ENCODE data around the gene PLCL1. TPM values are rescaled to one million over a fixed set of nuclear protein-coding genes. Genes with fewer than 3 reads are reported as not detected.

Gene PLCL1
- total RNA-seq, 3 donors from 2014 or later (not counting 1 experiment from before 2014, with no cell fraction given) = 0.86 to 2.8 (median 1.1) TPM

DNA sequence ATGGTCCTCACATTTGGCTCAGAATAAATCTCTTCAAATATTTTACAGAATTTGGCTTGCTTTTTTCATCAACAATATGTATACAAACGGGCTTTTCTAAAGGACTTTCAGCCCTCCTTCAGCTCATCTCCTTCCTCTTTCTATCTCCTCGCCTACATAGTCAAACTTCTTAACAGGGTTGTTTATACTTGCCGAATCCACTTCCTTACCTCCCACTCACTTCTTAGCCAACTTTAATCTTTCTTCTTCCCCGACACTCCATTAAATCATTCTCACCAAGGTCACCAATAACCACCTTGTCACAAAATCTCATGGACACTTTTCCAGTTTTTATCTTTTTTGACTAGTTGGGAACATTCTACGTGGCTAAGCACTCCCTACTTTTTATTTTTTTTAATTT is 325.2 kb downstream of the PLCL1 start:
- no peaks in the 10 kb centered on the region for H3K4me1 Mint-ChIP-seq

DNA sequence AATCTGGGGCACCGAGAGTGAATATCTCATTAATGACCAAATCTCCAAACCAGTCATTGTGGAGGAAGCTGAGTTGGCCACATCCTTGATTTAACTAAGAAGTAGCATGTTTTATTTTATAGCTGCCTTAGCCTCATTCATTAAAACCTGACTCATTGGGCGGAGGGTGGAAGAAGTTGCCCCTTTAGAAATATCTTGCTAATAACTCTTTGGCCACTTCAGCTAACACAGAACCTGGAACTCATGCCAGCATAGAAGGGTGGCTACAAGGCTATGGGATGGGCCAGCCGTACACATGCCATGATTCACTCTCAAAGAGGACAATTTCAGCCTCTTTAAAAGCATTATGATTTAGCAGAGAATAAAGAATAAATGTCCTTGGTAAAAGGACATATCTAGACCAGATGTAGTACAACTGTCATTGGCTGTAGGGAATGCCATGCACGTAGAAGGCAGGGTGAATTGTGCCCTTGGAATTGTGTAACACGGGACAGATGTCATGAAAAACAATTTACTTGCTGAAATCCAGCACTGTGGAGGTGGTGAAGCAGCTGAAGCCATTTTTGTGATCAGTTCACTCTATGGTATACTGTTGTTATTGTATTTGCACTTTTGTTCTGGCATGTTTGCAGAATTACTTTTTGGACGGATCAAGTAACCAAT is 330.0 kb downstream of the PLCL1 start:
- no peak overlapping the region for H3K27ac Mint-ChIP-seq
- 91% methylated on average over 5 of the region's 6 CpGs for WGBS (ENCODE audit: insufficient coverage)
- intact Hi-C loops (cut with micrococcal nuclease) = no loop called here
- H3K4me3 Mint-ChIP-seq = no peak overlapping the region
- ATAC-seq = no peak
- DNase-seq = no peak
- no peaks in the 10 kb centered on the region for H3K36me3 ChIP-seq (ENCODE audit: control insufficient read depth, insufficient read depth, low read length)
- H3K27me3 Mint-ChIP-seq (ENCODE audit: low read depth in 2 of 2) = peaks cover 0 to 14% of the 10 kb centered on the region in 2 donors
- no peaks in the 10 kb centered on the region for H3K9me3 Mint-ChIP-seq
- no peak overlapping the region for H3K4me3 ChIP-seq (ENCODE audit: low read length)
- no peak overlapping the region for H3K27ac ChIP-seq (ENCODE audit: low read length)
- no peaks in the 10 kb centered on the region for H3K9me3 ChIP-seq (ENCODE audit: control insufficient read depth, insufficient read depth, low read length)
- H3K4me1 Mint-ChIP-seq = no peaks in the 10 kb centered on the region
- TF ChIP-seq, protein P1, sequence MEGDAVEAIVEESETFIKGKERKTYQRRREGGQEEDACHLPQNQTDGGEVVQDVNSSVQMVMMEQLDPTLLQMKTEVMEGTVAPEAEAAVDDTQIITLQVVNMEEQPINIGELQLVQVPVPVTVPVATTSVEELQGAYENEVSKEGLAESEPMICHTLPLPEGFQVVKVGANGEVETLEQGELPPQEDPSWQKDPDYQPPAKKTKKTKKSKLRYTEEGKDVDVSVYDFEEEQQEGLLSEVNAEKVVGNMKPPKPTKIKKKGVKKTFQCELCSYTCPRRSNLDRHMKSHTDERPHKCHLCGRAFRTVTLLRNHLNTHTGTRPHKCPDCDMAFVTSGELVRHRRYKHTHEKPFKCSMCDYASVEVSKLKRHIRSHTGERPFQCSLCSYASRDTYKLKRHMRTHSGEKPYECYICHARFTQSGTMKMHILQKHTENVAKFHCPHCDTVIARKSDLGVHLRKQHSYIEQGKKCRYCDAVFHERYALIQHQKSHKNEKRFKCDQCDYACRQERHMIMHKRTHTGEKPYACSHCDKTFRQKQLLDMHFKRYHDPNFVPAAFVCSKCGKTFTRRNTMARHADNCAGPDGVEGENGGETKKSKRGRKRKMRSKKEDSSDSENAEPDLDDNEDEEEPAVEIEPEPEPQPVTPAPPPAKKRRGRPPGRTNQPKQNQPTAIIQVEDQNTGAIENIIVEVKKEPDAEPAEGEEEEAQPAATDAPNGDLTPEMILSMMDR (IDR thresholded peaks at IDR 0.05) = no peak
- H3K4me1 ChIP-seq (ENCODE audit: control insufficient read depth, insufficient read depth, low read length) = no peaks in the 10 kb centered on the region
- H3K27me3 ChIP-seq (ENCODE audit: control insufficient read depth, insufficient read depth, low read length) = no peaks in the 10 kb centered on the region
- no peaks in the 10 kb centered on the region for H3K36me3 Mint-ChIP-seq

More for the DNA sequence above, 325.2 kb downstream of the PLCL1 start:
- H3K27me3 Mint-ChIP-seq (ENCODE audit: low read depth in 2 of 2) = peaks cover 0 to 14% of the 10 kb centered on the region in 2 donors
- TF ChIP-seq, protein P1 (IDR thresholded peaks at IDR 0.05) = no peak
- no peaks in the 10 kb centered on the region for H3K9me3 Mint-ChIP-seq
- Histone ChIP-seq H3K27me3 (ENCODE audit: control insufficient read depth, insufficient read depth, low read length) (no peaks in the 10 kb centered on the region), H3K4me1 (ENCODE audit: control insufficient read depth, insufficient read depth, low read length) (no peaks in the 10 kb centered on the region), H3K36me3 (ENCODE audit: control insufficient read depth, insufficient read depth, low read length) (no peaks in the 10 kb centered on the region), H3K9me3 (ENCODE audit: control insufficient read depth, insufficient read depth, low read length) (no peaks in the 10 kb centered on the region), H3K27ac (ENCODE audit: low read length) (no peak overlapping the region), H3K4me3 (ENCODE audit: low read length) (no peak overlapping the region)
- intact Hi-C loops (cut with micrococcal nuclease) = loop anchor here (5.0 kb wide), 1 partner anchor 422 kb away; the partner anchor contains the start of gene MARS2
- H3K4me3 Mint-ChIP-seq = no peak overlapping the region
- H3K36me3 Mint-ChIP-seq = no peaks in the 10 kb centered on the region
- no peak for ATAC-seq
- H3K27ac Mint-ChIP-seq = no peak overlapping the region
- no peak for DNase-seq
- WGBS (ENCODE audit: insufficient coverage) = 59% methylated on average over 5 of the region's 5 CpGs

DNA sequence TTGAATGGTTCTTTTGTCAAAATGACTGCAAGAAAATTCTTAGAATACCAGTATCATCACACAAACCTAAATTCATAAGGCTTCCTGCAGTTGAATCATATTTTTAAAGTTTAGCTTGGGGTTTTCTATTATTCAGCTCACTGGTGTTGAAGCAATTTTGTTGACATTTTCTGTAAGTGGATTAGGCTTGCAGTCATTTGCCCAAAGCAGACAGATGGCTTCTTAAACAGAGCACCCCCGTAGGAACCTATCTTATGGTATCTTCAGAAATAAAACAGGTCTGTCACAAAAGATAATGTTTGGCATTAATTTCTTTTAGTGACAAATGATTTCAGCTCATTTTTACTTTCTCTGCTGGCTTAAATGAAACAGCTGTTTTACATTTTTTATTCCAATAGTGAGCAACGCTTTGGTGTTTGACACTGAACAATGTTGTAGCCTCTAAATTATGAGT is 331.1 kb downstream of the PLCL1 start:
- H3K4me3 Mint-ChIP-seq = no peak overlapping the region
- ATAC-seq (no peak), DNase-seq (no peak)
- no peaks in the 10 kb centered on the region for H3K4me1 Mint-ChIP-seq
- H3K27ac ChIP-seq (ENCODE audit: low read length) = no peak overlapping the region
- no peaks in the 10 kb centered on the region for H3K27me3 ChIP-seq (ENCODE audit: control insufficient read depth, insufficient read depth, low read length)
- WGBS (ENCODE audit: insufficient coverage) = 91% methylated on average over 2 of the region's 2 CpGs
- intact Hi-C loops (cut with micrococcal nuclease) = no loop called here
- no peaks in the 10 kb centered on the region for H3K9me3 ChIP-seq (ENCODE audit: control insufficient read depth, insufficient read depth, low read length)
- H3K36me3 ChIP-seq (ENCODE audit: control insufficient read depth, insufficient read depth, low read length) = no peaks in the 10 kb centered on the region
- H3K9me3 Mint-ChIP-seq = no peaks in the 10 kb centered on the region
- H3K4me3 ChIP-seq (ENCODE audit: low read length) = no peak overlapping the region
- peaks cover 0 to 10% of the 10 kb centered on the region in 2 donors for H3K27me3 Mint-ChIP-seq (ENCODE audit: low read depth in 2 of 2)
- H3K36me3 Mint-ChIP-seq = no peaks in the 10 kb centered on the region
- TF ChIP-seq, protein P1 (IDR thresholded peaks at IDR 0.05) = no peak
- no peak overlapping the region for H3K27ac Mint-ChIP-seq
- no peaks in the 10 kb centered on the region for H3K4me1 ChIP-seq (ENCODE audit: control insufficient read depth, insufficient read depth, low read length)

- H3K4me1 Mint-ChIP-seq = no peaks in the 10 kb centered on the region
- WGBS (ENCODE audit: insufficient coverage) = no CpG with 5 or more reads among the region's 2 CpGs
- no peaks in the 10 kb centered on the region for H3K9me3 Mint-ChIP-seq
- ATAC-seq (no peak), DNase-seq (no peak)
- intact Hi-C loops (cut with micrococcal nuclease) = no loop called here
- no peaks in the 10 kb centered on the region for H3K36me3 Mint-ChIP-seq
- no peaks in the 10 kb centered on the region for H3K27me3 ChIP-seq (ENCODE audit: control insufficient read depth, insufficient read depth, low read length)
- H3K27ac Mint-ChIP-seq = no peak overlapping the region
- peaks cover 0 to 4% of the 10 kb centered on the region in 2 donors for H3K27me3 Mint-ChIP-seq (ENCODE audit: low read depth in 2 of 2)
- no peak overlapping the region for H3K27ac ChIP-seq (ENCODE audit: low read length)
- no peak overlapping the region for H3K4me3 ChIP-seq (ENCODE audit: low read length)
- H3K9me3 ChIP-seq (ENCODE audit: control insufficient read depth, insufficient read depth, low read length) = no peaks in the 10 kb centered on the region
- TF ChIP-seq, protein P1 (IDR thresholded peaks at IDR 0.05) = no peak
- H3K4me1 ChIP-seq (ENCODE audit: control insufficient read depth, insufficient read depth, low read length) = no peaks in the 10 kb centered on the region
- no peaks in the 10 kb centered on the region for H3K36me3 ChIP-seq (ENCODE audit: control insufficient read depth, insufficient read depth, low read length)
- no peak overlapping the region for H3K4me3 Mint-ChIP-seq
Measured at GRCh38 chr2:198136142-198136541, 331.7 kb downstream of the PLCL1 start.
